ENCODE results near the gene SHQ1. TPM values are rescaled to one million over a fixed set of nuclear protein-coding genes. Genes with fewer than 3 reads are reported as not detected.

SHQ1 gene
- total and polyA plus RNA-seq, 9 of the 15 experiments (the other 6 are each of a cell fraction or from before 2014, with no cell fraction given) = 9.2 to 25.0 (median 14.1) TPM

GRCh38 chr3:72744330-72744729, 103.9 kb downstream of the SHQ1 start (continued):
- TF ChIP-seq, protein P1, sequence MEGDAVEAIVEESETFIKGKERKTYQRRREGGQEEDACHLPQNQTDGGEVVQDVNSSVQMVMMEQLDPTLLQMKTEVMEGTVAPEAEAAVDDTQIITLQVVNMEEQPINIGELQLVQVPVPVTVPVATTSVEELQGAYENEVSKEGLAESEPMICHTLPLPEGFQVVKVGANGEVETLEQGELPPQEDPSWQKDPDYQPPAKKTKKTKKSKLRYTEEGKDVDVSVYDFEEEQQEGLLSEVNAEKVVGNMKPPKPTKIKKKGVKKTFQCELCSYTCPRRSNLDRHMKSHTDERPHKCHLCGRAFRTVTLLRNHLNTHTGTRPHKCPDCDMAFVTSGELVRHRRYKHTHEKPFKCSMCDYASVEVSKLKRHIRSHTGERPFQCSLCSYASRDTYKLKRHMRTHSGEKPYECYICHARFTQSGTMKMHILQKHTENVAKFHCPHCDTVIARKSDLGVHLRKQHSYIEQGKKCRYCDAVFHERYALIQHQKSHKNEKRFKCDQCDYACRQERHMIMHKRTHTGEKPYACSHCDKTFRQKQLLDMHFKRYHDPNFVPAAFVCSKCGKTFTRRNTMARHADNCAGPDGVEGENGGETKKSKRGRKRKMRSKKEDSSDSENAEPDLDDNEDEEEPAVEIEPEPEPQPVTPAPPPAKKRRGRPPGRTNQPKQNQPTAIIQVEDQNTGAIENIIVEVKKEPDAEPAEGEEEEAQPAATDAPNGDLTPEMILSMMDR (IDR thresholded peaks at IDR 0.05 in 2 of 3, conservative IDR thresholded peaks at IDR 0.05 in 1 of 3; ENCODE audit: insufficient read depth in 2 of 3, low read depth in 1 of 3, low read length in 3 of 3) = no peak
- TF ChIP-seq KLF1 (tag; IDR thresholded peaks at IDR 0.05) = no peak
- no peak for TF ChIP-seq HNRNPH1 (optimal IDR thresholded peaks at IDR 0.05; ENCODE audit: low read depth, low read length)
- TF ChIP-seq GATAD2B (IDR thresholded peaks at IDR 0.05; ENCODE audit: borderline replicate concordance) = 0 out of 2 replicates have a peak, but pooled peaks have one; percentile 77
- TF ChIP-seq MAFK (IDR thresholded peaks at IDR 0.05; ENCODE audit: low read length) = peak; percentile 84
- no peak for TF ChIP-seq GTF2A2 (tag; IDR thresholded peaks at IDR 0.05)
- no peak for TF ChIP-seq MITF (IDR thresholded peaks at IDR 0.05)
- no peak for TF ChIP-seq PTBP1 (IDR thresholded peaks at IDR 0.05; ENCODE audit: low read depth, low read length)
- TF ChIP-seq CHD2 (IDR thresholded peaks at IDR 0.05; ENCODE audit: low read depth, low read length) = no peak
- peak; percentile 59; the same call in 1 of the 2 replicates for TF ChIP-seq CC2D1A (IDR thresholded peaks at IDR 0.05)
- no peak for TF ChIP-seq KAT7 (CRISPR knock-in tag; IDR thresholded peaks at IDR 0.05; ENCODE audit: borderline replicate concordance)
- no peak for TF ChIP-seq HMGN3 (IDR thresholded peaks at IDR 0.05; ENCODE audit: borderline replicate concordance, extremely low read depth, insufficient read length, low read depth, low read length)
- peak; percentile 75 for TF ChIP-seq HDAC3 (IDR thresholded peaks at IDR 0.05; ENCODE audit: borderline replicate concordance, partially characterized antibody)
- TF ChIP-seq, protein P2, sequence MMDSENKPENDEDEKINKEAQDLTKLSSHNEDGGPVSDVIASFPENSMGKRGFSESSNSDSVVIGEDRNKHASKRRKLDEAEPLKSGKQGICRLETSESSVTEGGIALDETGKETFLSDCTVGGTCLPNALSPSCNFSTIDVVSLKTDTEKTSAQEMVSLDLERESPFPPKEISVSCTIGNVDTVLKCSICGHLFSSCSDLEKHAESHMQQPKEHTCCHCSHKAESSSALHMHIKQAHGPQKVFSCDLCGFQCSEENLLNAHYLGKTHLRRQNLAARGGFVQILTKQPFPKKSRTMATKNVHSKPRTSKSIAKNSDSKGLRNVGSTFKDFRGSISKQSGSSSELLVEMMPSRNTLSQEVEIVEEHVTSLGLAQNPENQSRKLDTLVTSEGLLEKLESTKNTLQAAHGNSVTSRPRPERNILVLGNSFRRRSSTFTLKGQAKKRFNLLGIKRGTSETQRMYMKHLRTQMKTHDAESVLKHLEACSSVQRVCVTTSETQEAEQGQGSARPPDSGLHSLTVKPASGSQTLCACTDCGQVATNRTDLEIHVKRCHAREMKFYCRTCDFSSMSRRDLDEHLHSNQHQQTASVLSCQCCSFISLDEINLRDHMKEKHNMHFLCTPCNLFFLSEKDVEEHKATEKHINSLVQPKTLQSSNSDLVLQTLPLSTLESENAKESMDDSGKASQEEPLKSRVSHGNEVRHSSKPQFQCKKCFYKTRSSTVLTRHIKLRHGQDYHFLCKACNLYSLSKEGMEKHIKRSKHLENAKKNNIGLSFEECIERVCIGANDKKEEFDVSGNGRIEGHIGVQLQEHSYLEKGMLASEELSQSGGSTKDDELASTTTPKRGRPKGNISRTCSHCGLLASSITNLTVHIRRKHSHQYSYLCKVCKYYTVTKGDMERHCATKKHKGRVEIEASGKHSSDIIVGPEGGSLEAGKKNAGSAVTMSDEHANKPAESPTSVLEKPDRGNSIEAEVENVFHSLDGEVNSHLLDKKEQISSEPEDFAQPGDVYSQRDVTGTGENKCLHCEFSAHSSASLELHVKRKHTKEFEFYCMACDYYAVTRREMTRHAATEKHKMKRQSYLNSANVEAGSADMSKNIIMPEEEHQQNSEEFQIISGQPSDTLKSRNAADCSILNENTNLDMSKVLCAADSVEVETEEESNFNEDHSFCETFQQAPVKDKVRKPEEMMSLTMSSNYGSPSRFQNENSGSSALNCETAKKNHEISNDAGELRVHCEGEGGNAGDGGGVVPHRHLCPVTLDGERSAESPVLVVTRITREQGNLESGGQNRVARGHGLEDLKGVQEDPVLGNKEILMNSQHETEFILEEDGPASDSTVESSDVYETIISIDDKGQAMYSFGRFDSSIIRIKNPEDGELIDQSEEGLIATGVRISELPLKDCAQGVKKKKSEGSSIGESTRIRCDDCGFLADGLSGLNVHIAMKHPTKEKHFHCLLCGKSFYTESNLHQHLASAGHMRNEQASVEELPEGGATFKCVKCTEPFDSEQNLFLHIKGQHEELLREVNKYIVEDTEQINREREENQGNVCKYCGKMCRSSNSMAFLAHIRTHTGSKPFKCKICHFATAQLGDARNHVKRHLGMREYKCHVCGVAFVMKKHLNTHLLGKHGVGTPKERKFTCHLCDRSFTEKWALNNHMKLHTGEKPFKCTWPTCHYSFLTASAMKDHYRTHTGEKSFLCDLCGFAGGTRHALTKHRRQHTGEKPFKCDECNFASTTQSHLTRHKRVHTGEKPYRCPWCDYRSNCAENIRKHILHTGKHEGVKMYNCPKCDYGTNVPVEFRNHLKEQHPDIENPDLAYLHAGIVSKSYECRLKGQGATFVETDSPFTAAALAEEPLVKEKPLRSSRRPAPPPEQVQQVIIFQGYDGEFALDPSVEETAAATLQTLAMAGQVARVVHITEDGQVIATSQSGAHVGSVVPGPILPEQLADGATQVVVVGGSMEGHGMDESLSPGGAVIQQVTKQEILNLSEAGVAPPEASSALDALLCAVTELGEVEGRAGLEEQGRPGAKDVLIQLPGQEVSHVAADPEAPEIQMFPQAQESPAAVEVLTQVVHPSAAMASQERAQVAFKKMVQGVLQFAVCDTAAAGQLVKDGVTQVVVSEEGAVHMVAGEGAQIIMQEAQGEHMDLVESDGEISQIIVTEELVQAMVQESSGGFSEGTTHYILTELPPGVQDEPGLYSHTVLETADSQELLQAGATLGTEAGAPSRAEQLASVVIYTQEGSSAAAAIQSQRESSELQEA (IDR thresholded peaks at IDR 0.05; ENCODE audit: low read depth) = no peak
- peak; percentile 70; the same call in 1 of the 2 replicates for TF ChIP-seq MYC (IDR thresholded peaks at IDR 0.05; ENCODE audit: low read depth, low read length)
- TF ChIP-seq MYC (CRISPR knock-in tag; IDR thresholded peaks at IDR 0.05; ENCODE audit: borderline replicate concordance, low read depth) = no peak
